SK-N-SH treated with all-trans-retinoic acid at 6 μM for 48 hours (cell line): ENCODE measurements around the gene NQO2.
"Not testable (repeated sequence)": the region's sequence is repeated elsewhere in the genome, so short reads cannot be mapped to it uniquely, and the experiment has no call there.

Experiments used
- ARNTL ChIP-seq: fragments of 450-650 bp; formaldehyde crosslinking; IDR thresholded peaks from 2 replicates; pipeline ENCODE4 v1.5.0; 2020; ENCODE audit warnings: low read depth, mild to moderate bottlenecking, moderate library complexity, borderline replicate concordance
- CSDC2 ChIP-seq: fragments of 250-450 bp; sonication (Bioruptor Pico); IDR thresholded peaks from 2 replicates; pipeline ENCODE4 v1.5.0; 2020; ENCODE audit warnings: mild to moderate bottlenecking, moderate library complexity
- ESRRG ChIP-seq: fragments of 250-450 bp; sonication (Bioruptor Pico); IDR thresholded peaks from 2 replicates; pipeline ENCODE4 v1.6.1; 2021; ENCODE audit warnings: mild to moderate bottlenecking
- GLIS3 ChIP-seq: fragments of 250-450 bp; sonication (Bioruptor Pico); IDR thresholded peaks from 2 replicates; pipeline ENCODE4 v1.5.0; 2020; ENCODE audit warnings: mild to moderate bottlenecking, moderate library complexity
- RARB ChIP-seq: fragments of 250-450 bp; sonication (Bioruptor Pico); IDR thresholded peaks from 2 replicates; pipeline ENCODE4 v1.8.0; 2021; ENCODE audit warnings: mild to moderate bottlenecking, moderate library complexity
- ZC3H10 ChIP-seq: fragments of 250-450 bp; sonication (Bioruptor Pico); IDR thresholded peaks from 2 replicates; pipeline ENCODE4 v1.5.1; 2021; ENCODE audit warnings: mild to moderate bottlenecking, moderate library complexity
- ZFP30 ChIP-seq: fragments of 450-650 bp; formaldehyde crosslinking; IDR thresholded peaks from 2 replicates; pipeline ENCODE4 v1.5.0; 2022; ENCODE audit warnings: mild to moderate bottlenecking, moderate library complexity
- ZNF70 ChIP-seq: fragments of 450-650 bp; formaldehyde crosslinking; IDR thresholded peaks from 2 replicates; pipeline ENCODE4 v1.5.0; 2020; ENCODE audit warnings: mild to moderate bottlenecking, moderate library complexity
- ZNF8 ChIP-seq: fragments of 450-650 bp; formaldehyde crosslinking; IDR thresholded peaks from 2 replicates; pipeline ENCODE4 v1.5.0; 2020; ENCODE audit warnings: mild to moderate bottlenecking, moderate library complexity
- TF ChIP-seq, protein P1 (sequence below): fragments of 250-450 bp; sonication (Bioruptor Pico); IDR thresholded peaks from 2 replicates; pipeline ENCODE4 v1.8.0; 2021; ENCODE audit warnings: low read depth, mild to moderate bottlenecking, moderate library complexity, borderline replicate concordance
- TF ChIP-seq, protein P2 (sequence below): fragments of 250-450 bp; sonication (Bioruptor Pico); IDR thresholded peaks from 2 replicates; pipeline ENCODE4 v1.5.1; 2020; ENCODE audit warnings: low read depth, mild to moderate bottlenecking, moderate library complexity
- TF ChIP-seq, protein P3 (sequence below): fragments of 250-450 bp; sonication (Bioruptor Pico); IDR thresholded peaks from 2 replicates; pipeline ENCODE4 v1.8.0; 2020; ENCODE audit warnings: mild to moderate bottlenecking, moderate library complexity, borderline replicate concordance

DNA sequence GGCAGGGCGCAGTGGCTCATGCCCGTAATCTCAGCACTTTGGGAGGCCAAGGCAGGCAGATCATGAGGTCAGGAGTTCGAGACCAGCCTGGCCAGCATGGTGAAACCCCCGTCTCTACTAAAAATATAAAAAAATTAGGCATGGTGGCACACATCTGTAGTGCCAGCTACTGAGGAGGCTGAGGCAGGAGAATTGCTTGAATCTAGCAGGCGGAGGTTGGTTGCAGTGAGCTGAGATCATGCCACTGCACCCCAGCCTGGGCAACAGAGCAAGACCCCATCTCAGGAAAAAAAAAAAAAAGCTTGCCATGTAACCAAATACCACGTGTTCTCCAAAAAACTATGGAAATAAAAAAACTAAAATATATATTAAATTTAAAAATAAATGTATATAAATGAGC lies 26.5 kb upstream of the NQO2 start:
- not testable (repeated sequence) for TF ChIP-seq ZNF8; ARNTL (CRISPR knock-in tag); ESRRG (CRISPR knock-in tag); ZFP30 (CRISPR knock-in tag); CSDC2 (CRISPR knock-in tag); GLIS3 (CRISPR knock-in tag); ZC3H10 (CRISPR knock-in tag); RARB (CRISPR knock-in tag); ZNF70 (CRISPR knock-in tag)
- TF ChIP-seq, protein P1, sequence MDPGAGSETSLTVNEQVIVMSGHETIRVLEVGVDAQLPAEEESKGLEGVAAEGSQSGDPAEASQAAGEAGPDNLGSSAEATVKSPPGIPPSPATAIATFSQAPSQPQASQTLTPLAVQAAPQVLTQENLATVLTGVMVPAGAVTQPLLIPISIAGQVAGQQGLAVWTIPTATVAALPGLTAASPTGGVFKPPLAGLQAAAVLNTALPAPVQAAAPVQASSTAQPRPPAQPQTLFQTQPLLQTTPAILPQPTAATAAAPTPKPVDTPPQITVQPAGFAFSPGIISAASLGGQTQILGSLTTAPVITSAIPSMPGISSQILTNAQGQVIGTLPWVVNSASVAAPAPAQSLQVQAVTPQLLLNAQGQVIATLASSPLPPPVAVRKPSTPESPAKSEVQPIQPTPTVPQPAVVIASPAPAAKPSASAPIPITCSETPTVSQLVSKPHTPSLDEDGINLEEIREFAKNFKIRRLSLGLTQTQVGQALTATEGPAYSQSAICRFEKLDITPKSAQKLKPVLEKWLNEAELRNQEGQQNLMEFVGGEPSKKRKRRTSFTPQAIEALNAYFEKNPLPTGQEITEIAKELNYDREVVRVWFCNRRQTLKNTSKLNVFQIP = not testable (repeated sequence)
- TF ChIP-seq, protein P2, sequence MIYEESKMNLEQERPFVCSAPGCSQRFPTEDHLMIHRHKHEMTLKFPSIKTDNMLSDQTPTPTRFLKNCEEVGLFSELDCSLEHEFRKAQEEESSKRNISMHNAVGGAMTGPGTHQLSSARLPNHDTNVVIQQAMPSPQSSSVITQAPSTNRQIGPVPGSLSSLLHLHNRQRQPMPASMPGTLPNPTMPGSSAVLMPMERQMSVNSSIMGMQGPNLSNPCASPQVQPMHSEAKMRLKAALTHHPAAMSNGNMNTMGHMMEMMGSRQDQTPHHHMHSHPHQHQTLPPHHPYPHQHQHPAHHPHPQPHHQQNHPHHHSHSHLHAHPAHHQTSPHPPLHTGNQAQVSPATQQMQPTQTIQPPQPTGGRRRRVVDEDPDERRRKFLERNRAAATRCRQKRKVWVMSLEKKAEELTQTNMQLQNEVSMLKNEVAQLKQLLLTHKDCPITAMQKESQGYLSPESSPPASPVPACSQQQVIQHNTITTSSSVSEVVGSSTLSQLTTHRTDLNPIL = not testable (repeated sequence)
- TF ChIP-seq, protein P3, sequence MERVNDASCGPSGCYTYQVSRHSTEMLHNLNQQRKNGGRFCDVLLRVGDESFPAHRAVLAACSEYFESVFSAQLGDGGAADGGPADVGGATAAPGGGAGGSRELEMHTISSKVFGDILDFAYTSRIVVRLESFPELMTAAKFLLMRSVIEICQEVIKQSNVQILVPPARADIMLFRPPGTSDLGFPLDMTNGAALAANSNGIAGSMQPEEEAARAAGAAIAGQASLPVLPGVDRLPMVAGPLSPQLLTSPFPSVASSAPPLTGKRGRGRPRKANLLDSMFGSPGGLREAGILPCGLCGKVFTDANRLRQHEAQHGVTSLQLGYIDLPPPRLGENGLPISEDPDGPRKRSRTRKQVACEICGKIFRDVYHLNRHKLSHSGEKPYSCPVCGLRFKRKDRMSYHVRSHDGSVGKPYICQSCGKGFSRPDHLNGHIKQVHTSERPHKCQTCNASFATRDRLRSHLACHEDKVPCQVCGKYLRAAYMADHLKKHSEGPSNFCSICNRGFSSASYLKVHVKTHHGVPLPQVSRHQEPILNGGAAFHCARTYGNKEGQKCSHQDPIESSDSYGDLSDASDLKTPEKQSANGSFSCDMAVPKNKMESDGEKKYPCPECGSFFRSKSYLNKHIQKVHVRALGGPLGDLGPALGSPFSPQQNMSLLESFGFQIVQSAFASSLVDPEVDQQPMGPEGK (CRISPR knock-in tag) = not testable (repeated sequence)
